A549 (cell line): Measurements from ENCODE around the gene PLA2G10. TPM values are rescaled to one million over a fixed set of nuclear protein-coding genes. Genes with fewer than 3 reads are reported as not detected.

Experiments used
- ATAC-seq, 2 experiments: fragments of 200-7000 bp in 1 of 2; fragments of >200 bp in 1 of 2; cut with Nextera tagmentation in 1 of 2; cut with Tn5 transposase in 1 of 2; 3 replicates each; pipeline versions ENCODE4 v1.8.0 to v1.9.1; 2018 to 2020; ENCODE audit warnings: mild to moderate bottlenecking in 1 of 2, moderate library complexity in 1 of 2
- CTCF ChIA-PET: fragments of 300-600 bp; sonication (Branson Sonifier 250); formaldehyde crosslinking; extraction: SDS; loops from one replicate; lab custom pipeline; 2021; ENCODE audit warnings: antibody characterized with exemption, inconsistent platforms; lab: Yijun Ruan, JAX
- POLR2A ChIA-PET: fragments of 350-600 bp; formaldehyde crosslinking; extraction: SDS; loops from one replicate; lab custom pipeline; 2021; ENCODE audit warnings: antibody characterized with exemption, inconsistent platforms; lab: Yijun Ruan, JAX
- DNase-seq, 2 experiments: peaks; one replicate each; pipeline versions ENCODE4 v3.0.0 to v3.0.0-alpha.2; 2011 to 2016; ENCODE audit warnings: low read depth in 1 of 2, low spot score in 1 of 2
- FAIRE-seq: peaks from 2 replicates; lab custom pipeline; 2011; peaks lifted over from hg19 to GRCh38; lab: Jason Lieb, UNC
- H3K27ac ChIP-seq, 2 experiments: fragments of >200 bp; sonication (Bioruptor Twin); formaldehyde crosslinking; 3 replicates each; pipeline ENCODE4 v1.5.1; 2016 to 2017
- H3K4me1 ChIP-seq: fragments of >200 bp; sonication (Bioruptor Twin); formaldehyde crosslinking; 3 replicates; pipeline ENCODE4 v1.6.1; 2016
- H3K4me2 ChIP-seq: fragments of >200 bp; sonication (Bioruptor Twin); formaldehyde crosslinking; 3 replicates; pipeline ENCODE4 v1.6.1; 2016
- H3K4me3 ChIP-seq: fragments of >200 bp; sonication (Bioruptor Twin); formaldehyde crosslinking; 3 replicates; pipeline ENCODE4 v1.5.1; 2016
- H3K9me3 ChIP-seq: fragments of >200 bp; sonication (Bioruptor Twin); formaldehyde crosslinking; 3 replicates; pipeline ENCODE4 v1.6.1; 2016
- BHLHE40 ChIP-seq: IDR thresholded peaks from 2 replicates; pipeline ENCODE4 v1.6.1; 2012; ENCODE audit warnings: low read depth, low read length, inconsistent platforms
- CBX2 ChIP-seq: fragments of 200-600 bp; sonication (generic); IDR thresholded peaks from 2 replicates; pipeline ENCODE4 v1.6.1; 2016; ENCODE audit warnings: low read depth, mild to moderate bottlenecking, borderline replicate concordance
- CBX8 ChIP-seq: fragments of 200-600 bp; sonication (generic); IDR thresholded peaks from 2 replicates; pipeline ENCODE4 v1.6.1; 2016
- CEBPB ChIP-seq, 2 experiments: fragments of >200 bp in 1 of 2; sonication (Bioruptor Twin) in 1 of 2; formaldehyde crosslinking in 1 of 2; IDR thresholded peaks; 2 replicates each; pipeline ENCODE4 v1.6.1; 2012 to 2016
- CTCF ChIP-seq: fragments of >200 bp; sonication (Bioruptor Twin); formaldehyde crosslinking; IDR thresholded peaks from 3 replicates; pipeline ENCODE4 v1.5.1; 2016
- EHF ChIP-seq: fragments of 250-450 bp; sonication (Bioruptor Pico); IDR thresholded peaks from 2 replicates; pipeline ENCODE4 v1.5.0; 2020; ENCODE audit warnings: mild to moderate bottlenecking
- ELK1 ChIP-seq: fragments of 150-350 bp; IDR thresholded peaks from 2 replicates; pipeline ENCODE4 v1.6.1; 2014; ENCODE audit warnings: low read depth, mild to moderate bottlenecking, low read length
- ESRRA ChIP-seq: fragments of 150-350 bp; IDR thresholded peaks from 2 replicates; pipeline ENCODE4 v1.6.1; 2014; ENCODE audit warnings: mild to moderate bottlenecking, low read length, borderline replicate concordance
- GATA3 ChIP-seq: IDR thresholded peaks from 2 replicates; pipeline ENCODE4 v1.6.1; 2012; ENCODE audit warnings: borderline replicate concordance
- HDAC2 ChIP-seq: fragments of 200-600 bp; sonication (generic); IDR thresholded peaks from 2 replicates; pipeline ENCODE4 v1.6.1; 2016
- HEYL ChIP-seq: fragments of 250-450 bp; sonication (Bioruptor Pico); IDR thresholded peaks from 2 replicates; pipeline ENCODE4 v1.8.0; 2021; ENCODE audit warnings: mild to moderate bottlenecking, moderate library complexity
- HMGXB4 ChIP-seq: fragments of 250-450 bp; sonication (Bioruptor Pico); IDR thresholded peaks from 2 replicates; pipeline ENCODE4 v1.5.0; 2021; ENCODE audit warnings: mild to moderate bottlenecking, moderate library complexity, borderline replicate concordance
- HOXA7 ChIP-seq: fragments of 250-450 bp; sonication (Bioruptor Pico); IDR thresholded peaks from 2 replicates; pipeline ENCODE4 v1.5.0; 2020; ENCODE audit warnings: mild to moderate bottlenecking, moderate library complexity
- KDM5A ChIP-seq: fragments of 200-600 bp; sonication (generic); IDR thresholded peaks from 2 replicates; pipeline ENCODE4 v1.6.1; 2016; ENCODE audit warnings: antibody characterized with exemption, mild to moderate bottlenecking
- RARB ChIP-seq: fragments of 250-450 bp; sonication (Bioruptor Pico); IDR thresholded peaks from 2 replicates; pipeline ENCODE4 v1.8.0; 2021; ENCODE audit warnings: mild to moderate bottlenecking, moderate library complexity
- ZC3H11A ChIP-seq: fragments of 450-650 bp; IDR thresholded peaks from 2 replicates; pipeline ENCODE4 v1.6.1; 2014; ENCODE audit warnings: antibody characterized with exemption, mild to moderate bottlenecking
- ZFP36 ChIP-seq: fragments of 450-650 bp; IDR thresholded peaks from 2 replicates; pipeline ENCODE4 v1.6.1; 2014; ENCODE audit warnings: borderline replicate concordance; ENCODE audit not compliant: partially characterized antibody
- ZNF302 ChIP-seq: fragments of 250-450 bp; sonication (Bioruptor Pico); IDR thresholded peaks from 2 replicates; pipeline ENCODE4 v1.9.0; 2021; ENCODE audit warnings: inconsistent platforms, mild to moderate bottlenecking, moderate library complexity
- WGBS: methylation state at CpG from one replicate; pipeline ENCODE4 v1.1.6; 2017; ENCODE audit errors: missing lambda C conversion rate; 5-methylcytosine and 5-hydroxymethylcytosine counted together
- polyA plus RNA-seq, 4 experiments: library from polyadenylated mRNA; depleted of rRNA in 3 of 4; stranded (reverse); fragments of >200 nt; fragmentation: RNase III in 1 of 4; extraction: RNeasy Plus Mini Kit Qiagen cat#74134 plus additional on column Dnase treatment in 1 of 4; gene quantifications; 2 replicates in 3 of 4; 3 replicates in 1 of 4; pipeline ENCODE4 v1.2.3, GENCODE V29; 2011 to 2017

Gene PLA2G10
- polyA plus RNA-seq, 2 of the 4 experiments (the other 2 are of a cell fraction) = 0.52 to 0.70 TPM

GRCh38 chr16:14669776-14670175 lies 24.3 kb downstream of the PLA2G10 start:
- Histone ChIP-seq H3K4me3 (no peak overlapping the region), H3K27ac (no peak overlapping the region), H3K9me3 (no peaks in the 10 kb centered on the region), H3K4me2 (no peak overlapping the region), H3K4me1 (peaks cover 5% of the 10 kb centered on the region; the same call in 1 of the 3 replicates)
- TF ChIP-seq CTCF (no peak), CEBPB (IDR thresholded peaks at IDR 0.05) (no peak), ZFP36 (no peak), GATA3 (no peak), HEYL (CRISPR knock-in tag) (no peak), KDM5A (no peak), ZC3H11A (no peak), ESRRA (no peak), CBX8 (no peak), RARB (CRISPR knock-in tag) (no peak), HDAC2 (no peak), HMGXB4 (CRISPR knock-in tag) (no peak)
- DNase-seq = peak in 1 of 2 experiments; percentile 33
- ChIA-PET POLR2A (no interaction called here), CTCF (no interaction called here)
- FAIRE-seq = no peak
- peak; percentile 66 to 67; a peak in 5 of 6 replicates for ATAC-seq
- 91% methylated on average over 4 of the region's 4 CpGs for WGBS

GRCh38 chr16:14668556-14669223 lies 25.4 kb downstream of the PLA2G10 start:
- DNase-seq (no peak), ATAC-seq (no peak), FAIRE-seq (no peak)
- Histone ChIP-seq H3K4me3 (no peak overlapping the region), H3K27ac (no peak overlapping the region), H3K4me1 (peaks cover 5% of the 10 kb centered on the region; the same call in 1 of the 3 replicates), H3K9me3 (no peaks in the 10 kb centered on the region), H3K4me2 (no peak overlapping the region)
- WGBS = 92% methylated on average over 7 of the region's 7 CpGs
- no peak for TF ChIP-seq ELK1
- CTCF ChIA-PET = no interaction called here
- POLR2A ChIA-PET = no interaction called here

- no peak for FAIRE-seq
- POLR2A ChIA-PET = no interaction called here
- Histone ChIP-seq H3K27ac (no peak overlapping the region), H3K4me2 (no peak overlapping the region), H3K9me3 (no peaks in the 10 kb centered on the region)
- no peak for ATAC-seq
- CTCF ChIA-PET = interaction anchor here (1.5 kb wide), 1 partner anchor 17 kb away, joined by 5 read pairs; no protein-coding TSS in a partner anchor
- no peak for TF ChIP-seq EHF (CRISPR knock-in tag)
- TF ChIP-seq CBX2 = no peak
- TF ChIP-seq ELK1 = no peak
- no peak for TF ChIP-seq BHLHE40
- TF ChIP-seq HOXA7 (CRISPR knock-in tag) = no peak
- TF ChIP-seq ZNF302 (CRISPR knock-in tag) = no peak
- TF ChIP-seq, all 56 proteins: peak for 0
- Histone ChIP-seq H3K4me1 (peaks cover 5% of the 10 kb centered on the region; the same call in 1 of the 3 replicates), H3K4me3 (no peak overlapping the region)
- no peak for DNase-seq
- 89% methylated on average over 16 of the region's 16 CpGs for WGBS
These were observed 26.5 kb downstream of the PLA2G10 start for GRCh38 chr16:14667347-14668266.
